Mucosa of rectum (tissue), 2 donors: Measurements from ENCODE around the gene NEK3.
"Not testable (repeated sequence)": the region's sequence is repeated elsewhere in the genome, so short reads cannot be mapped to it uniquely, and the experiment has no call there.

Experiments used
- H3K27ac ChIP-seq, 2 donors: one replicate each; pipeline ENCODE4 v1.7.0; 2013; ENCODE audit warnings: inconsistent platforms in 2 of 2, low read depth in 2 of 2, low read length in 2 of 2
- H3K27me3 ChIP-seq, 2 donors: one replicate each; pipeline ENCODE4 v1.7.0; 2013; ENCODE audit warnings: low read length in 2 of 2; ENCODE audit not compliant: control insufficient read depth in 2 of 2, insufficient read depth in 2 of 2
- H3K36me3 ChIP-seq, 2 donors: one replicate each; pipeline ENCODE4 v1.7.0; 2013; ENCODE audit warnings: low read length in 2 of 2; ENCODE audit not compliant: control insufficient read depth in 2 of 2, insufficient read depth in 2 of 2
- H3K4me1 ChIP-seq, 2 donors: one replicate each; pipeline ENCODE4 v1.7.0; 2013; ENCODE audit warnings: low read length in 2 of 2, mild to moderate bottlenecking in 1 of 2; ENCODE audit not compliant: control insufficient read depth in 2 of 2, insufficient read depth in 2 of 2
- H3K4me3 ChIP-seq, 2 donors: one replicate each; pipeline ENCODE4 v1.7.0; 2013; ENCODE audit warnings: low read length in 2 of 2
- H3K9ac ChIP-seq, 2 donors: one replicate each; pipeline ENCODE4 v1.7.0; 2013; ENCODE audit warnings: low read length in 2 of 2, low read depth in 1 of 2, mild to moderate bottlenecking in 1 of 2
- H3K9me3 ChIP-seq, 2 donors: one replicate each; pipeline ENCODE4 v1.7.0; 2013; ENCODE audit warnings: low read length in 2 of 2; ENCODE audit not compliant: control insufficient read depth in 2 of 2
- donor health status: healthy.
- donor health status: Normal muscosa, but diverticular disease.

Gene NEK3

DNA sequence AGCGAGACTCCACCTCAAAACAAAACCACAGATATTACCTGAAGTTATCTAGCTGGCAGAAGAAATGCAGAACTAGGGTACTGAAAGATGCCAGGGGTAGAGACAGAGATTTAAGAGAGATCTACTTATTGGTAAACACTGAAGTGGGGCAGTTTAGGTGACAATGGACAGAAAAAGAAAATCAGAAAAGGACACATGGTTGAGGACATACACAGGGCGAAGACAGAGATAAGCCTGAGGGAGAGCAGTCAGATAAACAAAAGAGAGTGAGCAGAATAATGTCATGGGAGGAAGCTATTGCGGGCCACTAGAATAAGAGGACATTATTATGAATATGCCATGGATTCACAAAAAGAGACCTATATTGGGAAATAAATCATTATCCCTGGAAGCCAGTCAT, 33.9 kb downstream of the NEK3 start:
- no peaks in the 10 kb centered on the region for H3K27me3 ChIP-seq
- no peak overlapping the region for H3K9ac ChIP-seq
- no peak overlapping the region for H3K4me3 ChIP-seq
- no peak overlapping the region for H3K27ac ChIP-seq
- H3K4me1 ChIP-seq = peaks cover 7 to 10% of the 10 kb centered on the region in 2 donors
- no peaks in the 10 kb centered on the region for H3K36me3 ChIP-seq
- no peaks in the 10 kb centered on the region for H3K9me3 ChIP-seq

DNA sequence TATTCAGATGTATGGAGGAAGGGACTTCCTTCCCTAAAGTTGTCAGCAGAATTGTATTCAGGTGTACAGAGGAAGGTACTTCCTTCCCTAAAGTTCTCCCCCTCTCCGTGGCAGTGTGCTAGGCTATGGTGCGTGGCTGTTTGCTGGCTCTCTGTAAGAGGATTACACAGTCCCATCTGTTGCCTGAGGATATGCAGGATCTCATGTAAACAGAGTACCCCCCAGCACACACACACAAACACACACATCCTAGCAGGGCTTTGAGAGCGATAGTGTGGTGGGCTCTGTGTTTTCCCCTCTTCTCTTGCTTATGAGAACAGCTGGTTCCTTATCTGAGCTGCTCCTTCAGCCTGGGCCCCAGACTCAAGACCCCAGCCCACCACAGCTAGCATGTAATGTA, 40.8 kb downstream of the NEK3 start:
- no peak overlapping the region for H3K9ac ChIP-seq
- no peak overlapping the region for H3K27ac ChIP-seq
- H3K36me3 ChIP-seq = no peaks in the 10 kb centered on the region
- H3K4me3 ChIP-seq = no peak overlapping the region
- H3K4me1 ChIP-seq = no peaks in the 10 kb centered on the region
- no peaks in the 10 kb centered on the region for H3K27me3 ChIP-seq
- H3K9me3 ChIP-seq = no peaks in the 10 kb centered on the region

DNA sequence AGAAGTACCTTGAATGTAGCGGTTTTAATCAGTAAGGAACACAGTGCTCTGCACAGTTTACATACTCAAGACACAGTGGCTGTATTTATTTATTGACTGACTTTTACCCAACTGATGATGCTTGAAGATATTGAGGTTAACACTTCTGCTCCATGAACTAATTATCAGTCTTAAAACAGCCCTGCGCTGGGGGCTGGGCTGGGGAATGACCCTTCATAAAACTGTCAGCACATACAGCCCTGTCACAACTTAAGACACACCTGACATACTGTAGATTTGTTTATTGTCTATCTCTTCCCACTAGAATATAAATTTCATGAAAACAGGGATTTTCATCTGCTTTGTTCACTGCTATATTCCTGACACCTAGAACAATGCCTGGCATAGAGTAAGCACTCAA, 41.3 kb downstream of the NEK3 start:
- H3K9ac ChIP-seq = no peak overlapping the region
- no peaks in the 10 kb centered on the region for H3K27me3 ChIP-seq
- no peak overlapping the region for H3K27ac ChIP-seq
- no peak overlapping the region for H3K4me3 ChIP-seq
- no peaks in the 10 kb centered on the region for H3K4me1 ChIP-seq
- H3K36me3 ChIP-seq = no peaks in the 10 kb centered on the region
- no peaks in the 10 kb centered on the region for H3K9me3 ChIP-seq

DNA sequence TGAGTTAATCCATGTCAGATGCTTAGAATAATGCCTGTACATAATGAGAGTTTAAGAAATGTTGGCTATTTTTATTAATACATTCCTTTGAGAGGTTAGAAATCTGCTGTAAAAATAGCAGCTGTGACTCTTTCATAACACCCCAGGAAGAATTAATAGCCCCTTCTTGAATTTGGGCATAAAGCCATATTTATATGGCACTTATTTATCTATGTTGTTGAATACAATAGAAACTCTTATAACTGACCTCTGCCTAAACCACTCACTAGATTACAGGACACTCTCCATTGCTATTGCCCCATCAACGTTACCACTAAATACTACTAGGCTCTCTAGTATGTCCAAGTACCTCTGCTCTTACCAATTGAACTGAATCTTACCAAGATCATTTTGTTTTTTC, 46.8 kb downstream of the NEK3 start:
- Histone ChIP-seq H3K9ac (no peak overlapping the region), H3K9me3 (no peaks in the 10 kb centered on the region), H3K4me1 (no peaks in the 10 kb centered on the region), H3K36me3 (no peaks in the 10 kb centered on the region), H3K4me3 (no peak overlapping the region), H3K27me3 (no peaks in the 10 kb centered on the region), H3K27ac (no peak overlapping the region)

DNA sequence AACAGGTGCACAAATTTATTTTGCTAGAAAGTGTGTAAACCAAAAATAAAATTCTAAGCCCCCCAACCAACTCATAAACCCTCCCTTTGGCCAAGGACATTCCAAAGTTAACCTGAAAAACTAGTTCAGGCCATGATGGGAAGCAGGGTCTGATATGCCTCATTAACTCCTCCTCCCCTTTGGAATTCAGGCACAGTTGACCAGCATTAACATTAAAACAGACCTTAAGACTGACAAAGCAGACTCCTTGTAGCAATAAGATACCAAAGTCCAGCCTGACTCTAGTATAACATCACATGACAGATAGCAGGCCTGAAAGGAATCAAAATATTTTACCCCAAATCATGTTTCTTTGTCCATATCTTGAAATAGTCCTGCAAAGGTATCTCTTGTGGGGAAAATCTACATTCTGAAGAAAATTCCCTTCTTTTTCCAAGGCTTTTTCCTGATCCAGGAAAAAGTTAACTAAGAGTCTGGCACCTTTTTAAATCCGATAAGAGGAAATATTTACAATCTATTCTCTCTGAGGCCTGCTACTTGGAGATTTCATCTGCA, 50.2 kb downstream of the NEK3 start:
- H3K27ac ChIP-seq = no peak overlapping the region
- no peak overlapping the region for H3K9ac ChIP-seq
- H3K27me3 ChIP-seq = no peaks in the 10 kb centered on the region
- H3K36me3 ChIP-seq = no peaks in the 10 kb centered on the region
- H3K4me3 ChIP-seq = no peak overlapping the region
- no peaks in the 10 kb centered on the region for H3K9me3 ChIP-seq
- no peaks in the 10 kb centered on the region for H3K4me1 ChIP-seq

DNA sequence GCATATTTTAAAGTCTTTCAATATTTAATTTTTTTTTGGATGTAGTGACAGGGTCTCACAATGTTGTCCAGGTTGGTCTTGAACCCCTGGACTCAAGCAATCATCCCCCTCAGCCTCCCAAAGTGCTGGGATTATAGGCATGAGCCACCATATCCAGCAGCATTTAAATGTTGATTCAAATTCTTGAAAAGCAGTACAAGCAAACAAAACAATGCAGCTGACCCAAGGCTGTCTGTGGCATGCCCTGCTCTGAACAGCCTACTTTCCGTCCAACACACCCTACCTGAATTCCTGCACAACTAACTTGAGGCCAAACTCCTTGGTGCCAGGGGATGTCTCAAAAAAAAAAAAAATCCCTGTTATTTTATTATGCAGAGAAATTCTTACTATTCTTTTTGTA, 53.6 kb downstream of the NEK3 start:
- H3K36me3 ChIP-seq = no peaks in the 10 kb centered on the region
- H3K9ac ChIP-seq = no peak overlapping the region
- H3K27ac ChIP-seq = no peak overlapping the region
- no peak overlapping the region for H3K4me3 ChIP-seq
- H3K9me3 ChIP-seq = no peaks in the 10 kb centered on the region
- no peaks in the 10 kb centered on the region for H3K27me3 ChIP-seq
- H3K4me1 ChIP-seq = no peaks in the 10 kb centered on the region

DNA sequence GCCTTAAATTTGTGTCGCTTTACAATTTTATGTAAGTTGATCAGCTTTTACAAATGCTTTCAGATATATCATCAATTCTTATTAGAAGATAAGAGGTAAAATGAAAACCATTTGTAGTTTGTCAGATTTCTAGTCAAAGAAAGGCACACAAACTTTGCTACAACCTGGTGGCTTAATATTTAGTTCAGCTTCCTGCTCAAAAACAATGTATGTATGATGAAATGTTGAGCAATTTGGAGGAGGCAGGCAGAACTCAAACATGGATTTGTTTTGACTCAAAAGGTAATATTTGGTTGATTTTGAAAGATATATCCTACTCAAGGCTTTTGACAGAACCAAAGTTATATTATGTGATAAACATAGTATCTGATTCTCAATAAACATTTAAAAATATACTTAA, 54.8 kb downstream of the NEK3 start:
- Histone ChIP-seq H3K27ac (no peak overlapping the region), H3K36me3 (no peaks in the 10 kb centered on the region), H3K4me3 (no peak overlapping the region), H3K9me3 (no peaks in the 10 kb centered on the region), H3K4me1 (no peaks in the 10 kb centered on the region), H3K9ac (no peak overlapping the region), H3K27me3 (no peaks in the 10 kb centered on the region)

DNA sequence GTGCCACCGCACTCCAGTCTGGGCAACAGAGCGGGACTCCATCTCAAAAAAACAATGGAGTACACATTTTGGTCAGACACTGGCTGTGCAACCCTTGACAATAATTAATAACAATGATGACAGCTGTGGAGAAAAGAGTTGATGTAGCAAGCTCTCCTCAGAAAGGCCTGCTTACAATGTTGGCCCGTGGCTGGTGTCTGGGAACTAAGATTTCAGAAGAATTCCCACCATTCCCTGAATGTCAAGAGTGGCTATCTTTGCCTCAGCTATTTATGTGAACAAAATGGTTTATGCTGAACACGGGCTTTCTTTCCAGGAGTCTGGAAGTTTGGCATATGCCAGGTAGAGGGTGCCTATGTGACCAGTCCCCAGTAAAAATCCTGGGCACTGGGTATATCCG, 56.0 kb downstream of the NEK3 start:
- Histone ChIP-seq H3K4me1 (no peaks in the 10 kb centered on the region), H3K27me3 (no peaks in the 10 kb centered on the region), H3K9ac (no peak overlapping the region), H3K27ac (no peak overlapping the region), H3K9me3 (no peaks in the 10 kb centered on the region), H3K4me3 (no peak overlapping the region), H3K36me3 (no peaks in the 10 kb centered on the region)

DNA sequence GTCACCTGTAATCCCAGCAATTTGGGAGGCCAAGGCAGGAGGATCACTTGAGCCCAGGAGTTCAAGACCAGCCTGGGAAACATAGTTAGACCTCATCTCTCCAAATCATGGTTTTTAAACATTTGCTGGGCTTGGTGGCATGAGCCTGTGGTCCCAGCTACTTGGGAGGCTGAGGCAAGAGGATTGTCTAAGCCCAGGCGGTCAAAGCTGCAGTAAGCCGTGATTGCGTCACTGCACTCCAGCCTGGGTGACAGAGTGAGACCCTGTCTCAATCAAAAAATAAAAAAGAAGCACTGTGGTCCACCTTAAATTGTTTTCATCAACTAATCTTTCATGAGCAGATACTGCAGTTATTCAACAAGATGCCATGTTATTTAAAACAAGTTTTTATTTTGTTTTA, 57.0 kb downstream of the NEK3 start:
- not testable (repeated sequence) for H3K4me1 ChIP-seq

DNA sequence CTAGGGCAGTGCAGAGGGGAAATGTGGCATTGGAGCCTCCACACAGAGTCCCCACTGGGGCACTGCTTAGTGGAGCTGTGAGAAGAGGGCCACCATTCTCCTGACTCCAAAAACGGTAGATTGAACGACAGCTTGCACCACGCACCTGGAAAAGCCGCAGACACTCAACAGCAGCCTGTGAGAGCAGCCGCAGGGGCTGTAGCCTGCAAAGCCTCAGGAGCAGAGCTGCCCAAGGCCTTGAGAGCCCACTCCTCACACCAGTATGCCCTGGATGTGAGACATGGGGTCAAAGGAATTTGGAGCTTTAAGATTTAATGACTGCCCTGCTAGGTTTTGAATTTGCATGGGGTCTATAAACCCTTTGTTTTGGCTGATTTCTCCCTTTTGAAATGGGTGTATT, 62.2 kb downstream of the NEK3 start:
- H3K4me3 ChIP-seq = no peak overlapping the region
- H3K27ac ChIP-seq = no peak overlapping the region
- H3K27me3 ChIP-seq = no peaks in the 10 kb centered on the region
- no peak overlapping the region for H3K9ac ChIP-seq
- H3K36me3 ChIP-seq = no peaks in the 10 kb centered on the region
- no peaks in the 10 kb centered on the region for H3K4me1 ChIP-seq
- H3K9me3 ChIP-seq = no peaks in the 10 kb centered on the region

More for the DNA sequence above, 57.0 kb downstream of the NEK3 start:
- H3K27ac ChIP-seq, H3K4me3 ChIP-seq, H3K27me3 ChIP-seq, H3K36me3 ChIP-seq, H3K9me3 ChIP-seq, H3K9ac ChIP-seq: not testable (repeated sequence)

DNA sequence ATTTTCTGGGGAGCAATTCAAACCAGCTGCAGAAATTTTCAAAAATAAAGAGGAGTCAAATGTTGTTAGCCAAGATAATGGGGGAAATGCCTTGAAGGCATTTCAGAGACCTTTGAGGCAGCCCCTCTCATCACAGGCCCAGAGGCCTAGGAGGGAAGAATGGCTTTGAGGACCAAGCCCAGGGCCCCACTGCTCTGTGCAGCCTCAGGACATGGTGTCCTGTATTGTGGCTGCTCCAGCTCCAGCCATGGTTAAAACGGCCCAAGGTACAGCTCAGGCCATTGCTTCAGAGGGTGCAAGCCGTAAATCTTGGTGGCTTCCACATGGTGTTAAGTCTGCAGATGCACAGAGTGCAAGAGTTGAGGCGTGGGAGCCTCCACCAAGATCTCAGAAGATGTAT, 62.6 kb downstream of the NEK3 start:
- no peaks in the 10 kb centered on the region for H3K36me3 ChIP-seq
- H3K27ac ChIP-seq = no peak overlapping the region
- H3K9ac ChIP-seq = no peak overlapping the region
- H3K9me3 ChIP-seq = no peaks in the 10 kb centered on the region
- no peaks in the 10 kb centered on the region for H3K4me1 ChIP-seq
- no peaks in the 10 kb centered on the region for H3K27me3 ChIP-seq
- no peak overlapping the region for H3K4me3 ChIP-seq
